Suprapubic skin (tissue), 3 donors: ENCODE measurements around the gene C1orf167.

Experiments
- CTCF ChIP-seq, 2 donors: fragments of 200-600 bp in 1 of 2; fragments of 450-650 bp in 1 of 2; sonication (generic) in 1 of 2; IDR thresholded peaks; one replicate each; pipeline ENCODE4 v1.5.1; 2016 to 2019; ENCODE audit warnings: antibody characterized with exemption in 2 of 2, mild to moderate bottlenecking in 1 of 2, moderate library complexity in 1 of 2
- POLR2A ChIP-seq, 2 donors: fragments of 450-650 bp; IDR thresholded peaks; one replicate each; pipeline ENCODE4 v1.6.1; 2017; ENCODE audit warnings: antibody characterized with exemption in 2 of 2, mild to moderate bottlenecking in 2 of 2, moderate library complexity in 2 of 2

GRCh38 chr1:11767922-11768704 is 6.1 kb downstream of the C1orf167 start:
- TF ChIP-seq CTCF (IDR thresholded peaks at IDR 0.05), result no peak
- no peak for TF ChIP-seq POLR2A (IDR thresholded peaks at IDR 0.05)
